Retinal pigment epithelial cell (primary cell): Measurements from ENCODE around the gene LCA5.

Experiments
- DNase-seq: peaks from one replicate; pipeline ENCODE4 v3.0.0-alpha.2; 2010; ENCODE audit warnings: low read depth
- H3K4me3 ChIP-seq: 2 replicates; pipeline ENCODE4 v1.5.1; 2011; ENCODE audit warnings: mild to moderate bottlenecking, low read length, control low read depth, moderate library complexity
- CTCF ChIP-seq: conservative IDR thresholded peaks from 2 replicates; pipeline ENCODE4 v1.5.1; 2011; ENCODE audit warnings: low read depth, low read length, control low read depth, inconsistent platforms

The LCA5 gene

GRCh38 chr6:79467716-79468115 lies 69.5 kb downstream of the LCA5 start:
- no peak for TF ChIP-seq CTCF
- H3K4me3 ChIP-seq: no peak overlapping the region
- no peak for DNase-seq

GRCh38 chr6:79466207-79466834 lies 70.9 kb downstream of the LCA5 start:
- peak; percentile 52 for TF ChIP-seq CTCF
- H3K4me3 ChIP-seq: no peak overlapping the region
- DNase-seq: no peak

- H3K4me3 ChIP-seq: no peak overlapping the region
- DNase-seq: no peak
- TF ChIP-seq CTCF: no peak
Observed at GRCh38 chr6:79465381-79465780, 71.8 kb downstream of the LCA5 start.

GRCh38 chr6:79463621-79464050 lies 73.6 kb downstream of the LCA5 start:
- no peak overlapping the region for H3K4me3 ChIP-seq
- no peak for TF ChIP-seq CTCF
- peak; percentile 46 for DNase-seq

- no peak for DNase-seq
- TF ChIP-seq CTCF: no peak
- no peak overlapping the region for H3K4me3 ChIP-seq
Observed at GRCh38 chr6:79461205-79461604, 76.0 kb downstream of the LCA5 start.

GRCh38 chr6:79455446-79455845 lies 81.8 kb downstream of the LCA5 start:
- TF ChIP-seq CTCF: no peak
- DNase-seq: no peak
- no peak overlapping the region for H3K4me3 ChIP-seq

GRCh38 chr6:79453558-79454042 lies 83.6 kb downstream of the LCA5 start:
- no peak overlapping the region for H3K4me3 ChIP-seq
- no peak for TF ChIP-seq CTCF
- DNase-seq: no peak
